Measurements from ENCODE around the gene PRR29. TPM values are rescaled to one million over a fixed set of nuclear protein-coding genes. Genes with fewer than 3 reads are reported as not detected.

The PRR29 gene
- total RNA-seq, 2 experiments from 2014 or later: 1.0 to 1.5 TPM

GRCh38 chr17:63987221-63988126 lies 10.7 kb upstream of the PRR29 start:
- no peak for ATAC-seq
- H3K9me3 Mint-ChIP-seq (ENCODE audit: low read depth): peaks cover 5% of the 10 kb centered on the region
- no peak overlapping the region for H3K27ac Mint-ChIP-seq
- POLR2A ChIA-PET: no interaction called here
- no peak for DNase-seq
- H3K4me3 Mint-ChIP-seq: no peak overlapping the region
- intact Hi-C loops (cut with DNase I, micrococcal nuclease): no loop called here
- peaks cover 33% of the 10 kb centered on the region for H3K4me1 Mint-ChIP-seq
- CTCF ChIA-PET: interaction anchor here (0.7 to 1.5 kb wide), 4 partner anchors 13 to 68 kb away, joined by 3 to 10 read pairs (median 4); partner anchors contain the start of gene CD79B
- H3K27me3 Mint-ChIP-seq: no peaks in the 10 kb centered on the region
- peaks cover 2% of the 10 kb centered on the region for H3K36me3 Mint-ChIP-seq (ENCODE audit: low read depth)

DNA sequence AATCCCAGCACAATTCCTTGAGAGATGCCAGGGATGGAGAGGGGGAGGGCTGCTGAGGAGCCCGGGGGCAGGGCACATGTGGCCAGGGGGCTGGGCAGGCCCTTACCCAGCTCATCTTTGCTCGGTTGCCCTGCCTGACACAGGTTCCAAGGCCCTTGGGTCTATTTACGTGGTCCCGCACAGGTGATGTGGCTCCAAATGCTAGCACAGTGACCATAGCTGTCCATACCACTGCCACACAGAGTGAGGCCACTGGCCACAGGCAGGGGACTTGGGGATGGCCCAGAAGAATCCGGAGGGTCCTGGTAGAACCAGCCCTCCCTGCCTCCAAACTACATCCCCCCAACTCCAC lies 10.0 kb upstream of the PRR29 start:
- POLR2A ChIA-PET: no interaction called here
- CTCF ChIA-PET: interaction anchor here (0.9 to 1.5 kb wide), 2 partner anchors 56 to 69 kb away, joined by 3 to 10 read pairs; partner anchors contain the start of gene CD79B
- Mint-ChIP-seq H3K27me3 (no peaks in the 10 kb centered on the region), H3K4me3 (no peak overlapping the region), H3K9me3 (ENCODE audit: low read depth) (no peaks in the 10 kb centered on the region), H3K27ac (no peak overlapping the region), H3K4me1 (peaks cover 37% of the 10 kb centered on the region), H3K36me3 (ENCODE audit: low read depth) (no peaks in the 10 kb centered on the region)
- ATAC-seq (no peak), DNase-seq (no peak)
- intact Hi-C loops (cut with DNase I, micrococcal nuclease): no loop called here

GRCh38 chr17:63988741-63989621 lies 9.2 kb upstream of the PRR29 start:
- H3K27ac Mint-ChIP-seq: no peak overlapping the region
- H3K36me3 Mint-ChIP-seq (ENCODE audit: low read depth): no peaks in the 10 kb centered on the region
- DNase-seq (no peak), ATAC-seq (no peak)
- ChIA-PET POLR2A (no interaction called here), CTCF (interaction anchor here (0.6 to 2.1 kb wide), 5 partner anchors 43 to 148 kb away, joined by 3 to 20 read pairs (median 3); partner anchors contain the start of gene CD79B)
- no peaks in the 10 kb centered on the region for H3K9me3 Mint-ChIP-seq (ENCODE audit: low read depth)
- no peak overlapping the region for H3K4me3 Mint-ChIP-seq
- intact Hi-C loops (cut with DNase I, micrococcal nuclease): no loop called here
- H3K27me3 Mint-ChIP-seq: no peaks in the 10 kb centered on the region
- H3K4me1 Mint-ChIP-seq: peaks cover 44% of the 10 kb centered on the region

DNA sequence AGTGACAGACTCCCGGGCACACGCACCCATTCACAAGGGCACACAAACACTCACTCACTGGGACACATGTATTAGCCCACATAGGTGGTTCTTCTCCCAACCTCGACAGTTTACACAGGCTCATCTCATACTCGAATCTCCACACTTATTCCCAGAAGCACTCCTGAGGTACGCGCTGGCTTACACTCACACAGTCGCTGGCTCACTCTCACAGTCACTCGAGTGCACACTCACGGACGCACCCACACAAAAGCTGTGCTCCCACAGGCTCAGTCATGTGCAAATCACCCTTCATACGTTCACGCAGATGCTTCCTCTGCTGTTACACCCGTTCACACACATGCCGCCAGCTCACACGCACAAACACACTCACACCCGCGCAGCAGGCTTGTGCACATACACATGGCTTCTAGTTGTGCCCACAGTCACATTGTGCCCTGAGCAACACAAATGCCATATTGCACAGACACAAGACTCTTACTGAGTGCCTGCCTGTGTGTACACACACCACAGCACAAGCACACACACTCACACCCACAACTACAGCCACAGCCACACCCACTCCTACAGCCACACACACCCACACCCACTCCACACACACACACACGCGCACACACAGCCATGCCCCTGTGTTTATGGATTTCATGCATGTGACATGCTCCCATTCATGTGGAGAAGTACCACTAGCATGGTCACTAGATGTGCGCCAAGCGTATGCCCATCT lies 8.4 kb upstream of the PRR29 start:
- ChIA-PET POLR2A (interaction anchor here (1.4 kb wide), 1 partner anchor 156 kb away, joined by 3 read pairs; no protein-coding TSS in a partner anchor), CTCF (interaction anchor here (0.6 to 2.1 kb wide), 19 partner anchors 7 to 1171 kb away, joined by 3 to 20 read pairs (median 4); partner anchors contain the start of gene ICAM2)
- no peak for DNase-seq
- Mint-ChIP-seq H3K27ac (peak overlapping the region; percentile 11), H3K9me3 (ENCODE audit: low read depth) (no peaks in the 10 kb centered on the region), H3K4me1 (peaks cover 45% of the 10 kb centered on the region), H3K27me3 (no peaks in the 10 kb centered on the region), H3K4me3 (no peak overlapping the region), H3K36me3 (ENCODE audit: low read depth) (no peaks in the 10 kb centered on the region)
- no peak for ATAC-seq
- intact Hi-C loops (cut with DNase I, micrococcal nuclease): loop anchor here (1.0 to 5.0 kb wide), 3 partner anchors 37 to 70 kb away; no protein-coding TSS in a partner anchor

GRCh38 chr17:63991611-63992010 lies 6.5 kb upstream of the PRR29 start:
- no peak overlapping the region for H3K27ac Mint-ChIP-seq
- no peaks in the 10 kb centered on the region for H3K27me3 Mint-ChIP-seq
- ChIA-PET CTCF (interaction anchor here (0.9 to 8.0 kb wide), 4 partner anchors 34 to 84 kb away, joined by 4 to 37 read pairs (median 5); no protein-coding TSS in a partner anchor), POLR2A (no interaction called here)
- intact Hi-C loops (cut with DNase I, micrococcal nuclease): loop anchor here (2.0 to 5.0 kb wide), 2 partner anchors 39 to 45 kb away; no protein-coding TSS in a partner anchor
- no peaks in the 10 kb centered on the region for H3K9me3 Mint-ChIP-seq (ENCODE audit: low read depth)
- DNase-seq: no peak
- H3K4me1 Mint-ChIP-seq: peaks cover 30% of the 10 kb centered on the region
- no peaks in the 10 kb centered on the region for H3K36me3 Mint-ChIP-seq (ENCODE audit: low read depth)
- no peak overlapping the region for H3K4me3 Mint-ChIP-seq
- ATAC-seq: no peak

DNA sequence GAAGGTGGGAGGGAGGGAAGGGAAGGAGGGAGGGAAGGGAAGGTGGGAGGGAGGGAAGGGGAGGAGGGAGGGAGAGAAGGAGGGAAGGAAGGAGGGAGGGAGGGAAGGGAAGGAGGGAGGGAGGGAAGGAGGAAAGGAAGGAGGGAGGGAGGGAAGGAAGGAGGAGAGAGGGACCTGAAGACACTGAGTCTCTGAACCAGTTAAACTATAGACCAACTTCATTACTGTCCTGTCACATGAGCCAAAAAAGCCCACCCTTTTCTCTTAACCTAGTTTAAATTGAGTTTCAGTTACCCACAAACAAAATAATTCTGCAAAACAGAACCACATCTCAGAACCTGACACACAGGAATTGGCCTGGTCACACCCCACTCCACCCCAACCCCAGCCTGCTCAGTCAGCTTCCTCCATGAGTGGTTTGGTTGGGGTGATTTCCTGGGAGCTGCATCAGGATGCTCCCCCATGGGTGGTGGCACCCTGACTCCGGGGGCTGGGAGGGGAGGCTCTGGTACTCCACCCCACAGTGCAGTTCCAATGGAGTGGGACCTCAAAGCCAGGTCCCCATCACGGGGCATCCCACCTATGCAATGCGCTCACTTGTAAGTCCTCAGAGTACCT lies 4.7 kb upstream of the PRR29 start:
- ATAC-seq: no peak
- Mint-ChIP-seq H3K36me3 (ENCODE audit: low read depth) (no peaks in the 10 kb centered on the region), H3K4me3 (no peak overlapping the region), H3K4me1 (peaks cover 36% of the 10 kb centered on the region), H3K27ac (no peak overlapping the region), H3K9me3 (ENCODE audit: low read depth) (no peaks in the 10 kb centered on the region), H3K27me3 (no peaks in the 10 kb centered on the region)
- no peak for DNase-seq
- ChIA-PET CTCF (interaction anchor here (0.7 to 8.0 kb wide), 11 partner anchors 8 to 164 kb away, joined by 3 to 37 read pairs (median 5); no protein-coding TSS in a partner anchor), POLR2A (interaction anchor here (0.7 kb wide), 2 partner anchors 32 to 734 kb away, joined by 4 to 6 read pairs; no protein-coding TSS in a partner anchor)
- intact Hi-C loops (cut with DNase I, micrococcal nuclease): loop anchor here in 1 of 2 experiments (5.0 kb wide), 1 partner anchor 41 kb away; no protein-coding TSS in a partner anchor

DNA sequence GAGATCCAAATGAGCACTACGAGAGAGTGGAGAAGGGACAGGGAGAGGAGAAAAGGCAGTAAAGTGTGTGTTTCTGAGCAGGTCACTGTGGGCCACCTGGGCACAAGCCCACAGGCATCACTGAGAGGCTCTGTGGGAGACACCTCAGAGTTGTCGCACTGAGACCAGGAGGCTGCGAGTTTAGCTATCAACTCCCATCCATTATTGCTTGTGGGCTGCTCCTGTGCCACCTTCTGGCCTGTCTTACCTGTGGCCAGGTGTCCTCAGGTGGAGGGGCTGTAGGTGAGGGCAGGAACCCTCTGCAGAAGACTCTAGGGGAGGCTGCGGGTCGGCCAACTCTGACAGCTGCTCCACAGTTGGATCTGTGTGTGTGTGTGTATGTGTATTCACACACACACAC lies 2.5 kb upstream of the PRR29 start:
- no peak overlapping the region for H3K27ac Mint-ChIP-seq
- no peak overlapping the region for H3K4me3 Mint-ChIP-seq
- CTCF ChIA-PET: interaction anchor here (0.9 to 8.0 kb wide), 6 partner anchors 11 to 138 kb away, joined by 3 to 37 read pairs (median 5); no protein-coding TSS in a partner anchor
- DNase-seq: no peak
- POLR2A ChIA-PET: no interaction called here
- H3K4me1 Mint-ChIP-seq: peaks cover 36% of the 10 kb centered on the region
- H3K36me3 Mint-ChIP-seq (ENCODE audit: low read depth): no peaks in the 10 kb centered on the region
- intact Hi-C loops (cut with DNase I, micrococcal nuclease): no loop called here
- ATAC-seq: no peak
- no peaks in the 10 kb centered on the region for H3K27me3 Mint-ChIP-seq
- no peaks in the 10 kb centered on the region for H3K9me3 Mint-ChIP-seq (ENCODE audit: low read depth)

DNA sequence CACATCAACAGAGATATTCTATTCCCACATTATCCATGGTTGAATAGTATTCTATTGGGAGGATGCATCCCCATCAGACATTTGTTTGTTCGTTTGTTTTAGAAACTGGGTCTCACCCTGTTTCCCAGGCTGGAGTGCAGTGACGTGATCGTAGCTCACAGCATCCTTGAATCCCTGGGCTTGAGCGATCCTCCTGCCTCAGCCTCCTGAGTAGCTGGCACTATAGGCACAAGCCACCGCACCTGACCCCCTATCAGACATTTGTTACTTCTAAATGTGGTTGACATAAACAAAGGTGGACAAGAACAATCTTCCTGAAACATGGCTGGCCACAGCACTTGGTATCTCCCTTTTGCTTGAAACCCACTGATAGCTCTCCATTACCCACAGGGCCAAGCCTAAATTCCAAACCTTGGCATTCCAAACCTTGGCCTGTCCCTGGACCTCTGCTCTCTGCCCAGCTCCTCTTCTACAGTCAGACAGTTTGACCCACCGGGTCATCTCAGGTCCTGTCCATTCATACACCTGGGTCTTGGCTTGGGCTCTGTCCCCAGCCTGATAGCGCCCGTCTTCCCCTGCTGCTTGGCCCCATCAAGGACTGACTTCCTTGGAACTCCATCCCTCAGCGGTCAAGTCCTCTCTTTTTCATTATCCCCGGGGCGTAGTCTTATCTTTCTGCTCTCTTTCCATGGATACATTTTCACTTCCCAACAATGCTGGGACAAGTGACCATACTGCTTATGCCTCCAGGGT lies 1.5 kb upstream of the PRR29 start:
- no peaks in the 10 kb centered on the region for H3K9me3 Mint-ChIP-seq (ENCODE audit: low read depth)
- ChIA-PET POLR2A (no interaction called here), CTCF (interaction anchor here (0.6 to 8.0 kb wide), 8 partner anchors 11 to 580 kb away, joined by 3 to 37 read pairs (median 4); no protein-coding TSS in a partner anchor)
- no peaks in the 10 kb centered on the region for H3K36me3 Mint-ChIP-seq (ENCODE audit: low read depth)
- H3K4me1 Mint-ChIP-seq: peaks cover 35% of the 10 kb centered on the region
- no peak for ATAC-seq
- H3K4me3 Mint-ChIP-seq: no peak overlapping the region
- no peaks in the 10 kb centered on the region for H3K27me3 Mint-ChIP-seq
- H3K27ac Mint-ChIP-seq: no peak overlapping the region
- intact Hi-C loops (cut with DNase I, micrococcal nuclease): no loop called here
- no peak for DNase-seq

- Mint-ChIP-seq H3K36me3 (ENCODE audit: low read depth) (no peaks in the 10 kb centered on the region), H3K4me1 (peaks cover 34% of the 10 kb centered on the region), H3K27me3 (no peaks in the 10 kb centered on the region), H3K27ac (no peak overlapping the region), H3K9me3 (ENCODE audit: low read depth) (no peaks in the 10 kb centered on the region), H3K4me3 (peak overlapping the region; percentile 80)
- intact Hi-C loops (cut with DNase I, micrococcal nuclease): loop anchor here (1.0 to 2.0 kb wide), 4 partner anchors 12 to 79 kb away; partner anchors contain the start of genes GH1 (in 1 of the 2) and ICAM2 (in 1 of the 2)
- ATAC-seq (no peak), DNase-seq (no peak)
- ChIA-PET POLR2A (interaction anchor here (0.6 kb wide), 2 partner anchors 11 to 147 kb away, joined by 3 to 5 read pairs; no protein-coding TSS in a partner anchor), CTCF (interaction anchor here (1.1 to 8.0 kb wide), 5 partner anchors 14 to 86 kb away, joined by 3 to 37 read pairs (median 4); no protein-coding TSS in a partner anchor)
Measured at GRCh38 chr17:63997341-63998048, 656 bp upstream of the PRR29 start.
